ENCODE measurements around the gene DMPK.
"Not testable (repeated sequence)": the region's sequence is repeated elsewhere in the genome, so short reads cannot be mapped to it uniquely, and the experiment has no call there.

Gene DMPK

GRCh38 chr19:45746866-45747265 is 35.4 kb downstream of the DMPK start:
- no peak for DNase-seq (ENCODE audit: low read depth, low spot score)

- no peak for DNase-seq (ENCODE audit: low read depth, low spot score)
Measured at GRCh38 chr19:45745606-45746005, 36.7 kb downstream of the DMPK start.

- no peak for DNase-seq (ENCODE audit: low read depth, low spot score)
Measured at GRCh38 chr19:45742969-45743368, 39.3 kb downstream of the DMPK start.

GRCh38 chr19:45739498-45740439 is 42.5 kb downstream of the DMPK start:
- no peak for DNase-seq (ENCODE audit: low read depth, low spot score)

- DNase-seq (ENCODE audit: low read depth, low spot score): no peak
Measured at GRCh38 chr19:45733160-45733810, 49.0 kb downstream of the DMPK start, which contains the start of gene MEIOSIN. MEIOSIN (plus strand) TSS chr19:45733439; CDS start chr19:45735377, 1,938 bp downstream.

GRCh38 chr19:45730368-45731288 is 51.7 kb downstream of the DMPK start, which contains the start of gene FBXO46:
FBXO46 (minus strand) TSS chr19:45730896; CDS start chr19:45713495, 17,401 bp downstream.
- DNase-seq (ENCODE audit: low read depth, low spot score): peak; percentile 83

GRCh38 chr19:45729800-45730290 is 52.4 kb downstream of the DMPK start:
- no peak for DNase-seq (ENCODE audit: low read depth, low spot score)

- DNase-seq (ENCODE audit: low read depth, low spot score): not testable (repeated sequence)
Measured at GRCh38 chr19:45728683-45729082, 53.6 kb downstream of the DMPK start.

GRCh38 chr19:45720065-45720464 is 62.2 kb downstream of the DMPK start:
- not testable (repeated sequence) for DNase-seq (ENCODE audit: low read depth, low spot score)

All from activated naive CD8-positive, alpha-beta T cell treated with anti-CD3 and anti-CD28 coated beads, Interleukin-2, amount 50 U/mL, for 16 hours (primary cell).